GM19372 (cell line): Measurements from ENCODE around the gene STAC2.
"Not testable (repeated sequence)": the region's sequence is repeated elsewhere in the genome, so short reads cannot be mapped to it uniquely, and the experiment has no call there.

Source experiments
- ATAC-seq: cut with Tn5 transposase; IDR thresholded peaks from one replicate; pipeline ENCODE4 v1.9.1; 2021; ENCODE audit warnings: mild to moderate bottlenecking, low read depth, moderate library complexity; ENCODE audit not compliant: unreplicated experiment

The STAC2 gene

GRCh38 chr17:39225308-39225958 lies at the start of gene STAC2:
Gene STAC2, minus strand, starts transcription at chr17:39225945. Its CDS starts 443 bp downstream, at chr17:39225502.
- ATAC-seq: no peak

- ATAC-seq: no peak
Observed at GRCh38 chr17:39271546-39271945, 45.8 kb upstream of the STAC2 start.

- ATAC-seq: no peak
Observed at GRCh38 chr17:39270923-39271322, 45.2 kb upstream of the STAC2 start.

GRCh38 chr17:39264119-39264518 lies 38.4 kb upstream of the STAC2 start:
- no peak for ATAC-seq

- ATAC-seq: no peak
Observed at GRCh38 chr17:39261286-39261685, 35.5 kb upstream of the STAC2 start.

- no peak for ATAC-seq
Observed at GRCh38 chr17:39252788-39253460, 27.2 kb upstream of the STAC2 start.

GRCh38 chr17:39251997-39252396 lies 26.3 kb upstream of the STAC2 start:
- no peak for ATAC-seq

- ATAC-seq: not testable (repeated sequence)
Observed at GRCh38 chr17:39250076-39250475, 24.3 kb upstream of the STAC2 start.

- no peak for ATAC-seq
Observed at GRCh38 chr17:39246274-39246673, 20.5 kb upstream of the STAC2 start.

GRCh38 chr17:39244600-39245570 lies 19.1 kb upstream of the STAC2 start:
- no peak for ATAC-seq

- ATAC-seq: no peak
Observed at GRCh38 chr17:39244016-39244599, 18.4 kb upstream of the STAC2 start.

GRCh38 chr17:39243155-39243554 lies 17.4 kb upstream of the STAC2 start:
- no peak for ATAC-seq

GRCh38 chr17:39240631-39241030 lies 14.9 kb upstream of the STAC2 start:
- ATAC-seq: no peak

GRCh38 chr17:39239640-39240314 lies 14.0 kb upstream of the STAC2 start:
- ATAC-seq: no peak

GRCh38 chr17:39238311-39238972 lies 12.7 kb upstream of the STAC2 start:
- ATAC-seq: no peak

- no peak for ATAC-seq
Observed at GRCh38 chr17:39237586-39237985, 11.8 kb upstream of the STAC2 start.

GRCh38 chr17:39236981-39237441 lies 11.3 kb upstream of the STAC2 start:
- no peak for ATAC-seq

GRCh38 chr17:39236450-39236927 lies 10.7 kb upstream of the STAC2 start:
- no peak for ATAC-seq
